H9 (cell line): ENCODE measurements around the gene TEX2. TPM values are rescaled to one million over a fixed set of nuclear protein-coding genes. Genes with fewer than 3 reads are reported as not detected.

Source experiments
- DNase-seq: peaks from one replicate; pipeline ENCODE4 v3.0.0-alpha.2; 2017
- H2AFZ ChIP-seq: one replicate; pipeline ENCODE4 v1.6.1; 2013; ENCODE audit warnings: mild to moderate bottlenecking, low read length, control low read depth, moderate library complexity
- H2AK5ac ChIP-seq: 2 replicates; pipeline ENCODE4 v1.6.1; 2013; ENCODE audit warnings: low read length, control low read depth, mixed read lengths; ENCODE audit not compliant: insufficient read length
- H2BK120ac ChIP-seq: one replicate; pipeline ENCODE4 v1.6.1; 2013; ENCODE audit warnings: low read depth, mild to moderate bottlenecking, low read length, control low read depth, inconsistent platforms; ENCODE audit not compliant: poor library complexity, severe bottlenecking
- H2BK12ac ChIP-seq: 2 replicates; pipeline ENCODE4 v1.6.1; 2013; ENCODE audit warnings: low read length, control low read depth, mixed read lengths, low read depth; ENCODE audit not compliant: insufficient read length
- H2BK15ac ChIP-seq: 2 replicates; pipeline ENCODE4 v1.6.1; 2013; ENCODE audit warnings: low read depth, low read length, control low read depth
- H2BK20ac ChIP-seq: one replicate; pipeline ENCODE4 v1.6.1; 2013; ENCODE audit warnings: low read depth, mild to moderate bottlenecking, low read length, control low read depth, inconsistent platforms; ENCODE audit not compliant: poor library complexity, severe bottlenecking
- H2BK5ac ChIP-seq: 2 replicates; pipeline ENCODE4 v1.6.1; 2013; ENCODE audit warnings: low read length, control low read depth, mixed read lengths; ENCODE audit not compliant: insufficient read length
- H3K14ac ChIP-seq: 2 replicates; pipeline ENCODE4 v1.6.1; 2013; ENCODE audit warnings: low read length, control low read depth; ENCODE audit not compliant: insufficient read depth
- H3K18ac ChIP-seq: 2 replicates; pipeline ENCODE4 v1.6.1; 2013; ENCODE audit warnings: low read depth, mild to moderate bottlenecking, mixed read lengths, low read length, control low read depth; ENCODE audit not compliant: insufficient read length
- H3K23ac ChIP-seq: 2 replicates; pipeline ENCODE4 v1.6.1; 2013; ENCODE audit warnings: low read length, control low read depth, mixed read lengths, low read depth; ENCODE audit not compliant: insufficient read length
- H3K23me2 ChIP-seq: 2 replicates; pipeline ENCODE4 v1.6.1; 2013; ENCODE audit warnings: low read depth, mild to moderate bottlenecking, mixed read lengths, low read length, control low read depth; ENCODE audit not compliant: insufficient read length, poor library complexity, severe bottlenecking
- H3K27ac ChIP-seq: 2 replicates; pipeline ENCODE4 v1.5.1; 2013; ENCODE audit warnings: low read length, control low read depth, mixed read lengths, low read depth; ENCODE audit not compliant: insufficient read length
- H3K27me3 ChIP-seq: 2 replicates; pipeline ENCODE4 v1.6.1; 2013; ENCODE audit warnings: low read length, control low read depth, inconsistent platforms; ENCODE audit not compliant: insufficient read depth
- H3K4ac ChIP-seq: 2 replicates; pipeline ENCODE4 v1.6.1; 2013; ENCODE audit warnings: low read depth, mild to moderate bottlenecking, control low read depth, inconsistent platforms, low read length, moderate library complexity
- H3K4me1 ChIP-seq: 2 replicates; pipeline ENCODE4 v1.6.1; 2013; ENCODE audit warnings: low read length, control low read depth, inconsistent platforms; ENCODE audit not compliant: insufficient read depth
- H3K4me2 ChIP-seq: 2 replicates; pipeline ENCODE4 v1.6.1; 2013; ENCODE audit warnings: low read length, control low read depth, mixed read lengths; ENCODE audit not compliant: insufficient read length, insufficient read depth
- H3K56ac ChIP-seq: 2 replicates; pipeline ENCODE4 v1.6.1; 2013; ENCODE audit warnings: low read depth, mild to moderate bottlenecking, mixed read lengths, low read length, control low read depth; ENCODE audit not compliant: insufficient read length
- H3K79me1 ChIP-seq: 2 replicates; pipeline ENCODE4 v1.6.1; 2013; ENCODE audit warnings: low read depth, mild to moderate bottlenecking, moderate library complexity, low read length, control low read depth, inconsistent platforms; ENCODE audit not compliant: insufficient read depth, poor library complexity, severe bottlenecking
- H3K79me2 ChIP-seq: 2 replicates; pipeline ENCODE4 v1.6.1; 2013; ENCODE audit warnings: low read length, control low read depth, inconsistent platforms; ENCODE audit not compliant: insufficient read depth
- H3K9ac ChIP-seq: 2 replicates; pipeline ENCODE4 v1.6.1; 2013; ENCODE audit warnings: low read length, control low read depth, mixed read lengths; ENCODE audit not compliant: insufficient read length; ENCODE audit errors: extremely low read depth
- H3K9me3 ChIP-seq: one replicate; pipeline ENCODE4 v1.6.1; 2013; ENCODE audit warnings: low read depth, low read length, inconsistent platforms; ENCODE audit not compliant: control insufficient read depth
- H3T11ph ChIP-seq: one replicate; pipeline ENCODE4 v1.6.1; 2013; ENCODE audit warnings: mild to moderate bottlenecking, low read length, control low read depth, inconsistent platforms
- H4K20me1 ChIP-seq: one replicate; pipeline ENCODE4 v1.6.1; 2013; ENCODE audit not compliant: control insufficient read depth, insufficient read length, insufficient read depth
- H4K5ac ChIP-seq: 2 replicates; pipeline ENCODE4 v1.6.1; 2013; ENCODE audit warnings: low read depth, mild to moderate bottlenecking, mixed read lengths, low read length, control low read depth; ENCODE audit not compliant: insufficient read length
- H4K8ac ChIP-seq: replicated peaks from 2 replicates; pipeline ENCODE4 v1.6.1; 2013; ENCODE audit warnings: low read length, control low read depth, mixed read lengths, low read depth; ENCODE audit not compliant: insufficient read length
- H4K91ac ChIP-seq: 2 replicates; pipeline ENCODE4 v1.6.1; 2013; ENCODE audit warnings: low read depth, mild to moderate bottlenecking, moderate library complexity, mixed read lengths, low read length, control low read depth; ENCODE audit not compliant: insufficient read length
- H3K27ac Mint-ChIP-seq, 3 experiments: 2 replicates in 2 of 3; 3 replicates in 1 of 3; pipeline ENCODE4 v1.8.0; 2020 to 2021; ENCODE audit warnings: mixed read lengths in 3 of 3, mild to moderate bottlenecking in 1 of 3, moderate library complexity in 1 of 3
- H3K27me3 Mint-ChIP-seq: 2 replicates; pipeline ENCODE4 v1.8.0; 2021; ENCODE audit warnings: low read depth, mild to moderate bottlenecking, moderate library complexity, mixed read lengths
- H3K36me3 Mint-ChIP-seq, 3 experiments: 2 replicates in 2 of 3; 3 replicates in 1 of 3; pipeline ENCODE4 v1.8.0; 2020 to 2021; ENCODE audit warnings: low read depth in 3 of 3, mixed read lengths in 3 of 3; ENCODE audit not compliant: insufficient read depth in 1 of 3
- H3K4me1 Mint-ChIP-seq, 2 experiments: 2 replicates each; pipeline ENCODE4 v1.8.0; 2020; ENCODE audit warnings: mixed read lengths in 2 of 2
- H3K4me3 Mint-ChIP-seq, 2 experiments: 2 replicates in 1 of 2; 3 replicates in 1 of 2; pipeline ENCODE4 v1.8.0; 2020 to 2021; ENCODE audit warnings: mild to moderate bottlenecking in 2 of 2, mixed read lengths in 2 of 2, moderate library complexity in 1 of 2
- H3K9me3 Mint-ChIP-seq, 2 experiments: 2 replicates in 1 of 2; 3 replicates in 1 of 2; pipeline ENCODE4 v1.8.0; 2020; ENCODE audit warnings: mild to moderate bottlenecking in 2 of 2, mixed read lengths in 2 of 2, moderate library complexity in 1 of 2
- CTCF ChIP-seq: fragments of 200-600 bp; sonication (generic); conservative IDR thresholded peaks from 3 replicates; pipeline ENCODE4 v1.8.0; 2021; ENCODE audit warnings: antibody characterized with exemption, mild to moderate bottlenecking
- WGBS: extraction: QIAGEN DNeasy Blood & Tissue Kit; methylation state at CpG from one replicate; pipeline ENCODE4 v1.1.7; 2013; ENCODE audit warnings: missing lambda C conversion rate, low lambda C conversion rate, mixed read lengths; ENCODE audit not compliant: insufficient read length; ENCODE audit errors: extremely low coverage; 5-methylcytosine and 5-hydroxymethylcytosine counted together
- total RNA-seq: library from RNA; stranded (reverse); gene quantifications from 2 replicates; pipeline ENCODE4 v1.2.1, GENCODE V29; 2021

The TEX2 gene
- total RNA-seq, 1 experiment from 2014 or later, result 12.2 TPM

- no peak overlapping the region for H2BK12ac ChIP-seq
- no peak overlapping the region for H2BK20ac ChIP-seq
- H4K8ac ChIP-seq, result no peak overlapping the region
- no peak overlapping the region for H3K23ac ChIP-seq
- no peak overlapping the region for H4K5ac ChIP-seq
- H2AFZ ChIP-seq, result no peak overlapping the region
- H3K18ac ChIP-seq, result no peak overlapping the region
- no peaks in the 10 kb centered on the region for H3K23me2 ChIP-seq
- no peak for TF ChIP-seq CTCF
- H3K4me3 Mint-ChIP-seq, result no peak overlapping the region
- H2BK120ac ChIP-seq, result no peak overlapping the region
- H3K14ac ChIP-seq, result no peak overlapping the region
- H3K79me1 ChIP-seq, result no peaks in the 10 kb centered on the region
- H3K27ac ChIP-seq, result no peak overlapping the region
- DNase-seq, result no peak
- H3K4me1 ChIP-seq, result 0 out of 2 replicates have a peak, but pooled peaks cover 3% of the 10 kb centered on the region
- no peaks in the 10 kb centered on the region for H3K36me3 Mint-ChIP-seq
- no peaks in the 10 kb centered on the region for H4K20me1 ChIP-seq
- no peaks in the 10 kb centered on the region for H3K79me2 ChIP-seq
- H2BK15ac ChIP-seq, result no peak overlapping the region
- no peak overlapping the region for H3K56ac ChIP-seq
- H3K4me1 Mint-ChIP-seq, result peaks cover 8 to 10% of the 10 kb centered on the region in 2 experiments
- no peaks in the 10 kb centered on the region; the same call in 1 of the 2 replicates for H3K27me3 ChIP-seq
- H3K4ac ChIP-seq, result no peak overlapping the region
- no peak overlapping the region for H2BK5ac ChIP-seq
- H3T11ph ChIP-seq, result no peak overlapping the region
- H3K27ac Mint-ChIP-seq, result no peak overlapping the region
- H3K4me2 ChIP-seq, result no peak overlapping the region
- H3K9me3 Mint-ChIP-seq, result no peaks in the 10 kb centered on the region
- no peaks in the 10 kb centered on the region for H3K9me3 ChIP-seq
- H2AK5ac ChIP-seq, result no peak overlapping the region
- no peak overlapping the region for H3K9ac ChIP-seq
- H3K27me3 Mint-ChIP-seq, result peaks cover 33% of the 10 kb centered on the region
- no CpG with 5 or more reads among the region's 5 CpGs for WGBS
- H4K91ac ChIP-seq, result no peak overlapping the region
These were observed 131.3 kb downstream of the TEX2 start for GRCh38 chr17:64131606-64132270.
